DND-41 (cell line): ENCODE data around the gene FXYD3.

Experiments used
- ATAC-seq: fragments of 200-7000 bp; cut with Tn5 transposase; 3 replicates; pipeline ENCODE4 v1.9.1; 2021; ENCODE audit warnings: low read depth; ENCODE audit not compliant: insufficient read depth
- DNase-seq: peaks from one replicate; pipeline ENCODE4 v3.0.0-alpha.2; 2020
- H2AFZ ChIP-seq: 2 replicates; pipeline ENCODE4 v1.6.0; 2012; ENCODE audit warnings: low read depth, low read length
- H3K27ac ChIP-seq: 2 replicates; pipeline ENCODE4 v1.5.1; 2012; ENCODE audit warnings: low read length, inconsistent platforms
- H3K27me3 ChIP-seq: fragments of 200-600 bp; sonication (generic); 2 replicates; pipeline ENCODE4 v1.6.0; 2012; ENCODE audit warnings: low read length, mild to moderate bottlenecking, inconsistent platforms; ENCODE audit not compliant: insufficient read depth, poor library complexity
- H3K36me3 ChIP-seq: 2 replicates; pipeline ENCODE4 v1.5.1; 2012; ENCODE audit warnings: low read length, inconsistent platforms; ENCODE audit not compliant: insufficient read depth
- H3K4me1 ChIP-seq: 2 replicates; pipeline ENCODE4 v1.5.1; 2012; ENCODE audit warnings: mild to moderate bottlenecking, low read length; ENCODE audit not compliant: insufficient read depth
- H3K4me2 ChIP-seq: 2 replicates; pipeline ENCODE4 v1.6.0; 2012; ENCODE audit warnings: mild to moderate bottlenecking, moderate library complexity, low read length, inconsistent platforms; ENCODE audit not compliant: insufficient read depth
- H3K4me3 ChIP-seq, 2 experiments: fragments of 200-600 bp in 1 of 2; shearing (Covaris generic) in 1 of 2; 2 replicates each; pipeline ENCODE4 v1.5.1; 2012 to 2016; ENCODE audit warnings: inconsistent platforms in 2 of 2, low read length in 2 of 2, mild to moderate bottlenecking in 2 of 2, low read depth in 1 of 2, moderate library complexity in 1 of 2
- H3K79me2 ChIP-seq: 2 replicates; pipeline ENCODE4 v1.6.0; 2012; ENCODE audit warnings: low read length, inconsistent platforms; ENCODE audit not compliant: insufficient read depth
- H3K9ac ChIP-seq: 2 replicates; pipeline ENCODE4 v1.6.0; 2012; ENCODE audit warnings: low read depth, mild to moderate bottlenecking, inconsistent platforms, low read length, moderate library complexity
- H3K9me3 ChIP-seq: 2 replicates; pipeline ENCODE4 v1.5.1; 2012; ENCODE audit warnings: low read length, moderate library complexity, mild to moderate bottlenecking, inconsistent platforms; ENCODE audit not compliant: insufficient read depth, severe bottlenecking
- H4K20me1 ChIP-seq: 2 replicates; pipeline ENCODE4 v1.6.0; 2012; ENCODE audit warnings: low read length; ENCODE audit not compliant: insufficient read depth
- EZH2 ChIP-seq: IDR thresholded peaks from 3 replicates; pipeline ENCODE4 v1.6.1; 2012; ENCODE audit warnings: borderline replicate concordance, low read depth, mild to moderate bottlenecking, moderate library complexity, low read length, inconsistent platforms; ENCODE audit not compliant: severe bottlenecking
- TF ChIP-seq, protein P1 (sequence below): IDR thresholded peaks from 2 replicates; pipeline ENCODE4 v1.5.1; 2012; ENCODE audit warnings: borderline replicate concordance, low read length, moderate library complexity, mild to moderate bottlenecking; ENCODE audit not compliant: poor library complexity, severe bottlenecking; ENCODE audit errors: extremely low read depth

Gene FXYD3

DNA sequence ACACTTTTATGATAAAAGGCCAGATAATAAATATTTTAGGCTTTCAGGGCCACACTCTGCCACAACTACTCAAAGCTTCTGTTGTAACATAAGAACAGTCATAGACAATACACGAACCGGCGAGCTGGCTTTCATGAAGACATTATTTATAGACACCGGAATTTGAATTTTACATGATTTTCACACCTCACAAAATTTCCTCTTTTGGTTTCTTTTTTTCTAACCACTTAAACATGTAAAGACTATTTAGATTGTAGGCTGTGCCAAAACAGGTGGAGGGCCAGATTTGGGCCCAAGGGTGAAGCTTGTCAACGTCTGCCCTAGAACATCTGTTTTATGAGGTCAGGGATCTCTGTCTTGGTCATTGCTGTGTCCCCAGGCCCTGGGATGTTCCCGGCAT lies 29.7 kb upstream of the FXYD3 start:
- H3K9me3 ChIP-seq, result no peaks in the 10 kb centered on the region
- no peak overlapping the region for H3K4me3 ChIP-seq
- H3K27ac ChIP-seq, result no peak overlapping the region
- H3K4me1 ChIP-seq, result no peaks in the 10 kb centered on the region
- no peak overlapping the region for H2AFZ ChIP-seq
- H3K9ac ChIP-seq, result no peak overlapping the region
- H3K4me2 ChIP-seq, result no peak overlapping the region
- no peaks in the 10 kb centered on the region for H3K27me3 ChIP-seq
- DNase-seq, result no peak
- TF ChIP-seq, protein P1, sequence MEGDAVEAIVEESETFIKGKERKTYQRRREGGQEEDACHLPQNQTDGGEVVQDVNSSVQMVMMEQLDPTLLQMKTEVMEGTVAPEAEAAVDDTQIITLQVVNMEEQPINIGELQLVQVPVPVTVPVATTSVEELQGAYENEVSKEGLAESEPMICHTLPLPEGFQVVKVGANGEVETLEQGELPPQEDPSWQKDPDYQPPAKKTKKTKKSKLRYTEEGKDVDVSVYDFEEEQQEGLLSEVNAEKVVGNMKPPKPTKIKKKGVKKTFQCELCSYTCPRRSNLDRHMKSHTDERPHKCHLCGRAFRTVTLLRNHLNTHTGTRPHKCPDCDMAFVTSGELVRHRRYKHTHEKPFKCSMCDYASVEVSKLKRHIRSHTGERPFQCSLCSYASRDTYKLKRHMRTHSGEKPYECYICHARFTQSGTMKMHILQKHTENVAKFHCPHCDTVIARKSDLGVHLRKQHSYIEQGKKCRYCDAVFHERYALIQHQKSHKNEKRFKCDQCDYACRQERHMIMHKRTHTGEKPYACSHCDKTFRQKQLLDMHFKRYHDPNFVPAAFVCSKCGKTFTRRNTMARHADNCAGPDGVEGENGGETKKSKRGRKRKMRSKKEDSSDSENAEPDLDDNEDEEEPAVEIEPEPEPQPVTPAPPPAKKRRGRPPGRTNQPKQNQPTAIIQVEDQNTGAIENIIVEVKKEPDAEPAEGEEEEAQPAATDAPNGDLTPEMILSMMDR, result no peak
- no peak for TF ChIP-seq EZH2
- no peaks in the 10 kb centered on the region for H3K79me2 ChIP-seq
- H3K36me3 ChIP-seq, result no peaks in the 10 kb centered on the region
- ATAC-seq, result no peak
- no peaks in the 10 kb centered on the region for H4K20me1 ChIP-seq

DNA sequence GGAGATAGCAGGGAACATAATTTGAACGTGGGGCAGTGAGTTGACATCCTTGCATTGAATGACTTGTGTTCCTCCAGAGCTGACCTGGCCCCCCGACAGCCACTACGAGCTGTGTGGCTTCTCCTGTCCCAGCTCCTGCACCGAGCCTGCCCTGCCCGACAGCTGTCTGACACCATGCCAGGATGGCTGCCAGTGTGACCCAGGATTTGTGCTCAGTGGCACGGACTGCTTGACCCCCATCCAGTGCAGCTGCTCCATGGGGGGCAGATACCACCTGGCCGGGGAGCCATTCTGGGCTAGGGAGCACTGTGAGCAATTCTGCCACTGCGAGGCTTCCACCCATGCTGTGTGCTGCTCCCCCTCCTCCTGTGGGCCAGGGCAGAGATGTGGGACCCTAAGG lies 29.2 kb upstream of the FXYD3 start:
- H3K9ac ChIP-seq, result no peak overlapping the region
- H3K9me3 ChIP-seq, result no peaks in the 10 kb centered on the region
- H3K27ac ChIP-seq, result no peak overlapping the region
- ATAC-seq (no peak), DNase-seq (no peak)
- H3K27me3 ChIP-seq, result no peaks in the 10 kb centered on the region
- no peaks in the 10 kb centered on the region for H3K4me1 ChIP-seq
- no peaks in the 10 kb centered on the region for H3K36me3 ChIP-seq
- no peak for TF ChIP-seq EZH2
- TF ChIP-seq, protein P1, result no peak
- no peak overlapping the region for H3K4me3 ChIP-seq
- no peaks in the 10 kb centered on the region for H4K20me1 ChIP-seq
- H3K4me2 ChIP-seq, result no peak overlapping the region
- no peaks in the 10 kb centered on the region for H3K79me2 ChIP-seq
- no peak overlapping the region for H2AFZ ChIP-seq

DNA sequence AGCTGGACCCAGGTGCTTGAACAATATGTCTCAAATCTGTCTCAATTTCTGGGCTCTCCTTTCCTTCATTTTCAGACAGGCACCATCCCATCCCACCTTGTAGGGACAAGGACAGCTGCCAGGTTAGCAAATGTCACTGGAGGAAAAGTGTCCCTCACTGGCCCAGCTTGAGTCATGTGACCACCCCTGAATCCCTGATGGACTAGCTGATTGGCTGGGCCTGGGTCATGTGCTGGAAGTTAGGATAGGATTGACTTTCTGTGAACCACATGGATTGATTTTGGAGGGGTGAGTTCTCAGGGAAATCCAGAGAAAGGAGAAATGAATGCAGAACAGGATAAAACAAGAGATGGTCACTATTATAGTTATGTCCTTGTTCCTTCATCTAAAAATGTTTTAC lies 28.2 kb upstream of the FXYD3 start:
- H3K9ac ChIP-seq, result no peak overlapping the region
- DNase-seq (no peak), ATAC-seq (no peak)
- H3K9me3 ChIP-seq, result no peaks in the 10 kb centered on the region
- H3K36me3 ChIP-seq, result no peaks in the 10 kb centered on the region
- H3K4me2 ChIP-seq, result no peak overlapping the region
- TF ChIP-seq, protein P1, result no peak
- no peak for TF ChIP-seq EZH2
- H3K79me2 ChIP-seq, result no peaks in the 10 kb centered on the region
- no peak overlapping the region for H2AFZ ChIP-seq
- no peaks in the 10 kb centered on the region for H4K20me1 ChIP-seq
- no peak overlapping the region for H3K27ac ChIP-seq
- no peaks in the 10 kb centered on the region for H3K4me1 ChIP-seq
- H3K4me3 ChIP-seq, result no peak overlapping the region
- no peaks in the 10 kb centered on the region for H3K27me3 ChIP-seq
